HS-5 (cell line): Measurements from ENCODE around the gene FASTKD1.

Experiments
- DNase-seq: peaks from one replicate; pipeline ENCODE4 v3.0.0-alpha.2; 2012; ENCODE audit warnings: low read depth

Gene FASTKD1

GRCh38 chr2:169507698-169508097 is 66.0 kb downstream of the FASTKD1 start:
- peak; percentile 42 for DNase-seq

GRCh38 chr2:169504651-169505050 is 69.0 kb downstream of the FASTKD1 start:
- no peak for DNase-seq

DNA sequence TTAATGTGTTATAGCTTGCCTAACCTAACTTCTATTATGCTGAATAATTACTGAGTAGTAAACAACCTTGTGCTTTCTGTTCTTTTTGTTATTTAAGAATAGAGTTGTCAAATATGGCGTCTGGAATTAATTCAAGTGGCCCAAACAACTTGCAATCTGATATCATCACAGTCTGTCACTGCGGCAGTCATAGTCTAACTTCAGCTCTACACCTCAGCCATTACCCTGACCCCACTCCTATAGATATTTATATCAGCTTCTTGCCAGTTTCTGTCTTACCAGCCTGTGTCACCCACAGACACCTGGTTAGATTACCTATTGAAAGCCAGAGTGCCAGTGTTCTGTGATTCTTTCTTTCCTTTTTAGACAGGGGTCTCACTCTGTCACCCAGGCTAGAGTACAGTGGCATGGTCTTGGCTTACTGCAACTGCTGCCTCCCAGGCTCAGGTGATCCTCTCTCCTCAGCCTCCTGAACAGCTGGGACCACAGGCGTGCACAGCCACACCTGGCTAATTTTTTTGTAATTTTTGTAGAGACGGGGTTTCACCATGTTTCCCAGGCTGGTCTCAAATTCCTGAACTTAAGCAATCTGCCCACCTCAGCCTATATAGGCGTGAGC is 78.2 kb downstream of the FASTKD1 start:
- no peak for DNase-seq

GRCh38 chr2:169493360-169493759 is 80.3 kb downstream of the FASTKD1 start:
- DNase-seq: no peak

DNA sequence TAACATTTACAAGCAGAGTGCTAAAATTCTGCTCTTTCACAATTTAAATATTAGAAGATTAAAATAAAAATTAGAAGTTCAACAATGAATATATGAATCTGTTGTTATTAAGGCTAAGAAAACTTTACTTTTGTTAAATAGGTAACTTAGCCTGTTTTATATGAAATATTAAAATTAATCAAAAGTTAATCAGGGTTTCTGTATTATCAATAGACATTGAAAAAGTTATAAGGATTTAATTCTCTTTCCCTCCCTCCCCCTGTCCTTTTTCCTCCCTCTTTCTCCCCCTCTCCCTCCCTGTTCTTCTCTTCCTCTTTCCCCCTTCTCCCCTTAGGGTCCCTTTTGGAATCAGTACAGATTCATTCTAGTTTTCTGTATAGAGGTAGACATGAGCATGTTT is 82.3 kb downstream of the FASTKD1 start:
- no peak for DNase-seq

DNA sequence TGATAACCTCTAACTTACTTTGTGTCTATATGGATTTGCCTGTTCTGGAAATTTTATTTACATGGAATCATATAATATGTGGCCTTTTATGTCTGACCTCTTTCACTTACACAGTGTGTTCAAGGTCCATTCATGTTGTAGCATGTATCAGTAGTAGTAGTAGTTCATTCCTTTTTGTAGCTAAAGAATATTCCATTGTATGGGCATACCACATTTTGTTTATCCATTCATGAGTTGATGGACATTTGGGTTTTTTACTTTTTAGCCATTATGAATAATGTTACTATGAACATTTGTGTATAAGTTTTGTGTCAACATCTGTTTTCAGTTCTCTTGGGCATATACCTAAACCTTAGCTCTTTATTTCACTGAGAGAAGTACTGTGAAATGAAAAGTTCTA is 82.8 kb downstream of the FASTKD1 start:
- no peak for DNase-seq

- no peak for DNase-seq
Measured at GRCh38 chr2:169486487-169486886, 87.2 kb downstream of the FASTKD1 start.

DNA sequence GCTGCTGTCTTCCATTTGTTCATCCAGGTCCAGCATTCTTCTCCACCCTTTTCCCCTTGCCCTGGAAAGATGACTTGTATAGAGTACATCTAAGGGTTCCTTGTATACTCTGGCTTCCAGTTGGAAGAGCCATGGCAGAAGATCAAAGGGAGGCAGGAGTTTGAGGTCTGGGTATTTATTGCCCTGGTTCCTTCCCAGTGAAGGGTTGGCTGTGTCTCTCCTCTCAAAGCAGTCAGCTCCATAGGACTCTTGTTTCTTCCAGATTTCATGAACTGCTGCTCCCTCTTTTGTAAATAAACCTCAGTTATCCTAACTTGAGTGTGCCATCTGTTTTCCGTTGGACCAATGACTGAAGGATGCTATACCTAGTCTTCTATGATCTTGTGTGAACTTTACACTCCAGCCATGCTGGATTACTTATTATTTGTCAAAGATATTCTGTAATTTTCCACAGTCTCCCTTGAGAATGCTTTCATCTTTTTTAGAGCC is 88.0 kb downstream of the FASTKD1 start:
- no peak for DNase-seq

GRCh38 chr2:169480079-169480465 is 93.6 kb downstream of the FASTKD1 start:
- no peak for DNase-seq
